ENCODE data around the gene MMP14.
A peak's percentile ranks its signal among the peaks of the same experiment; 100 is the strongest.
"Not testable (repeated sequence)": the region's sequence is repeated elsewhere in the genome, so short reads cannot be mapped to it uniquely, and the experiment has no call there.

Gene MMP14

DNA sequence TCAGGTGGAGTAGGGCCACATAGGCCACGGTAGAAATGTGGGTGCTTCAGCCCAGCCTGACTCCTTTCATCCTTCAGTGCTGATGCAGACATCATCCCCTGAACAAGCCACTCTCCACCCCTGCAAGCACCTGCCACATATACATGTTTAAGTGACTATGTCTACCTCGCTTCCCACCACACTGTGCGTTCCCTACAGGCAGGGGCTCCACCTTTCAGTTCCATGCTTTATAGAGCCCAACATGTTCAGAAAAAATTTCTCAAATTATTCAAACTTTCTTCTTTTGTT is 32.8 kb upstream of the MMP14 start:
- peak overlapping the region; percentile 85 for H3K27ac Mint-ChIP-seq
- intact Hi-C loops (cut with micrococcal nuclease), result loop anchor here (2.0 kb wide), 1 partner anchor 13 kb away; no protein-coding TSS in a partner anchor
- H3K36me3 Mint-ChIP-seq (ENCODE audit: low read depth), result peaks cover 84% of the 10 kb centered on the region
- H3K4me1 Mint-ChIP-seq (ENCODE audit: low read depth), result peaks cover 95% of the 10 kb centered on the region
- no peak overlapping the region for H3K4me3 Mint-ChIP-seq
- no peaks in the 10 kb centered on the region for H3K27me3 Mint-ChIP-seq
- no peaks in the 10 kb centered on the region for H3K9me3 Mint-ChIP-seq

- H3K27me3 Mint-ChIP-seq; H3K9me3 Mint-ChIP-seq; intact Hi-C loops (cut with micrococcal nuclease); H3K4me3 Mint-ChIP-seq: not testable (repeated sequence)
- peak overlapping the region; percentile 47 for H3K27ac Mint-ChIP-seq
- peaks cover 90% of the 10 kb centered on the region for H3K36me3 Mint-ChIP-seq (ENCODE audit: low read depth)
- peaks cover 94% of the 10 kb centered on the region for H3K4me1 Mint-ChIP-seq (ENCODE audit: low read depth)
Measured at GRCh38 chr14:22805235-22805634, 31.1 kb upstream of the MMP14 start.

GRCh38 chr14:22807432-22808087 is 28.8 kb upstream of the MMP14 start:
- intact Hi-C loops (cut with micrococcal nuclease), result no loop called here
- Mint-ChIP-seq H3K27ac (peak overlapping the region; percentile 65), H3K36me3 (ENCODE audit: low read depth) (peaks cover 86% of the 10 kb centered on the region), H3K9me3 (no peaks in the 10 kb centered on the region), H3K27me3 (no peaks in the 10 kb centered on the region), H3K4me1 (ENCODE audit: low read depth) (peaks cover 88% of the 10 kb centered on the region), H3K4me3 (no peak overlapping the region)

- Mint-ChIP-seq H3K4me1 (ENCODE audit: low read depth) (peaks cover 87% of the 10 kb centered on the region), H3K36me3 (ENCODE audit: low read depth) (peaks cover 84% of the 10 kb centered on the region), H3K4me3 (peak overlapping the region; percentile 9), H3K27me3 (no peaks in the 10 kb centered on the region), H3K27ac (no peak overlapping the region), H3K9me3 (no peaks in the 10 kb centered on the region)
- intact Hi-C loops (cut with micrococcal nuclease), result no loop called here
Measured at GRCh38 chr14:22808388-22809209, 27.8 kb upstream of the MMP14 start.

DNA sequence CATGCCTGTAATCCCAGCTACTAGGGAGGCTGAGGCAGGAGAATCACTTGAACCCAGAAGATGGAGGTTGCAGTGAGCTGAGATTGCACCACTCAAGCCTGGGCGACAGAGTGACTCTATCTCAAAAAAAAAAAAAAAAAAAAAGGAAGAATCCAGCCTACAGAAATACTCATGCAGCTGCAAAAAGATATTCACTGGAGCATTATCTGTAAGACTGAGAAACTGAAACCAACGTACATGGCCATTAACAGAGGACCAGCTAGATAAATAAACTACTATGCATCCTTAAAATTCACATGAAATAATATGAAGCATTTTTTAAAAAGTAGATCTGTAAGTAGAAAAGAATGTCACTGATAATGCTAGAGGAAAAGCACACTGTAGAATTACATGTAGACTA is 24.7 kb upstream of the MMP14 start:
- Mint-ChIP-seq H3K4me1 (ENCODE audit: low read depth) (peaks cover 83% of the 10 kb centered on the region), H3K4me3 (peak overlapping the region; percentile 77), H3K27me3 (no peaks in the 10 kb centered on the region), H3K36me3 (ENCODE audit: low read depth) (peaks cover 63% of the 10 kb centered on the region), H3K9me3 (no peaks in the 10 kb centered on the region), H3K27ac (peak overlapping the region; percentile 85)
- intact Hi-C loops (cut with micrococcal nuclease), result no loop called here

DNA sequence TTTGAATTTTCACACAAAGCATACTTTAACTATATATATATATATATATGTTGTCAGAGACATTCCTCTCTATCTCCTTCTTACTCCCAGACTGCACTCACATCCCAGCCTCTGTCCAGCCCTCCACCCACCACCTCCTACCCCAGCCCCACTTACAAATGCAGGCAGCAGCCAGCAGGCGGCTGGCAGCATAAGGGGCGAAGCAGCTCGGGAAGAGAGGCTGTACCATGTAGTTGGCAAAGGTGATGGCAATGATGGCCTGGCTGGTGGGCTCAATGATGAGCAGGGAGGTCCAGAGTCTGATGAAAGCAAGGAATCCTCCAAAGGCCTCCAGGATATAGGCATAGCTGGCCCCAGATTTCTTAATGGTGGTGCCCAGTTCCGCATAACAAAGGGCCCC is 23.6 kb upstream of the MMP14 start:
- Mint-ChIP-seq H3K36me3 (ENCODE audit: low read depth) (peaks cover 53% of the 10 kb centered on the region), H3K4me1 (ENCODE audit: low read depth) (peaks cover 80% of the 10 kb centered on the region), H3K4me3 (peak overlapping the region; percentile 84), H3K27ac (peak overlapping the region; percentile 85), H3K9me3 (no peaks in the 10 kb centered on the region), H3K27me3 (no peaks in the 10 kb centered on the region)
- intact Hi-C loops (cut with micrococcal nuclease), result no loop called here

DNA sequence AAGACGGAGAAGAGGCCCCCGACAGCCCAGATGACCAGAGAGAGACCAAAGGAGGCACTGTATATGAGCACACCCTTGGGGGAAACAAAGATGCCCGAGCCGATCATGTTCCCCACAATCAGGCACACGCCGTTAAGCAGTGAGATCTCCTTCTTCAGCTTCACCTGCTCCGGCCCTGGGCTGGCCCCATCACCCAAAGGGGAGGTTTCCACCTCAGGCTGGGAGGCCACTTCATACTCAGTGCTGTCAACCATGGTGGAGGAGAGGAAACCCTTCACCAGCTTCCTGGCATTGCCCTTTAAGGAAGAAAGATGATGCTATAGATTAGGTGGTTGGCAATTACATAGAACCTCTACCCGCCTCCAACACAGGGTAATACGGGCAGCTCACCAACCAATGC is 23.2 kb upstream of the MMP14 start:
- intact Hi-C loops (cut with micrococcal nuclease), result no loop called here
- Mint-ChIP-seq H3K9me3 (no peaks in the 10 kb centered on the region), H3K27me3 (no peaks in the 10 kb centered on the region), H3K4me1 (ENCODE audit: low read depth) (peaks cover 80% of the 10 kb centered on the region), H3K27ac (peak overlapping the region; percentile 85), H3K36me3 (ENCODE audit: low read depth) (peaks cover 49% of the 10 kb centered on the region), H3K4me3 (peak overlapping the region; percentile 84)

DNA sequence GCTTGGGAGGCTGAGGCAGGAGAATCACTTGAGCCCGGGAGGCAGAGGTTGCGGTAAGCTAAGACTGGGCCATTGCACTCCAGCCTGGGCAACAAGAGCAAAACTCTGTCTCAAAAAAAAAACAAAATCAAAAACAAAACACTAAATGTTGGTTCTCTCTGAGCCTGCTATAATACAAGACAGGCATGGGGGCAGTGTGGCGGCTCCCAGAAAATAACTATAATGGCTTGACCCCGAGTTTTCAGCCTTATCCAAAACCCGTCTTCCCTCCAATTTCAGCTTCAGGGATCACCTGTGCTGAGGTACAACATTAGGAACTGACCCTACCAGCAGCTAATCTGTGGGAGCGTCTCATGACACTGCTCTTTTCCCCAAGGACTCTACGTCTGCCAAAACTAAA is 22.0 kb upstream of the MMP14 start:
- intact Hi-C loops (cut with micrococcal nuclease), result loop anchor here (2.0 kb wide), 1 partner anchor 32 kb away; no protein-coding TSS in a partner anchor
- Mint-ChIP-seq H3K27ac (peak overlapping the region; percentile 85), H3K36me3 (ENCODE audit: low read depth) (peaks cover 42% of the 10 kb centered on the region), H3K4me3 (peak overlapping the region; percentile 84), H3K9me3 (no peaks in the 10 kb centered on the region), H3K4me1 (ENCODE audit: low read depth) (peaks cover 80% of the 10 kb centered on the region), H3K27me3 (no peaks in the 10 kb centered on the region)

GRCh38 chr14:22814941-22815713 is 21.3 kb upstream of the MMP14 start, which contains the start of gene SLC7A7:
Gene SLC7A7, minus strand, starts transcription at chr14:22815435. Its CDS starts 2,037 bp downstream, at chr14:22813398.
- Mint-ChIP-seq H3K9me3 (no peaks in the 10 kb centered on the region), H3K4me3 (peak within 1 kb of the TSS; percentile 84), H3K27me3 (no peaks in the 10 kb centered on the region), H3K27ac (peak within 1 kb of the TSS; percentile 85), H3K36me3 (ENCODE audit: low read depth) (peaks cover 34% of the 10 kb centered on the region), H3K4me1 (ENCODE audit: low read depth) (peaks cover 80% of the 10 kb centered on the region)
- intact Hi-C loops (cut with micrococcal nuclease), result loop anchor here (2.0 to 5.0 kb wide), 2 partner anchors 32 to 243 kb away; no protein-coding TSS in a partner anchor

DNA sequence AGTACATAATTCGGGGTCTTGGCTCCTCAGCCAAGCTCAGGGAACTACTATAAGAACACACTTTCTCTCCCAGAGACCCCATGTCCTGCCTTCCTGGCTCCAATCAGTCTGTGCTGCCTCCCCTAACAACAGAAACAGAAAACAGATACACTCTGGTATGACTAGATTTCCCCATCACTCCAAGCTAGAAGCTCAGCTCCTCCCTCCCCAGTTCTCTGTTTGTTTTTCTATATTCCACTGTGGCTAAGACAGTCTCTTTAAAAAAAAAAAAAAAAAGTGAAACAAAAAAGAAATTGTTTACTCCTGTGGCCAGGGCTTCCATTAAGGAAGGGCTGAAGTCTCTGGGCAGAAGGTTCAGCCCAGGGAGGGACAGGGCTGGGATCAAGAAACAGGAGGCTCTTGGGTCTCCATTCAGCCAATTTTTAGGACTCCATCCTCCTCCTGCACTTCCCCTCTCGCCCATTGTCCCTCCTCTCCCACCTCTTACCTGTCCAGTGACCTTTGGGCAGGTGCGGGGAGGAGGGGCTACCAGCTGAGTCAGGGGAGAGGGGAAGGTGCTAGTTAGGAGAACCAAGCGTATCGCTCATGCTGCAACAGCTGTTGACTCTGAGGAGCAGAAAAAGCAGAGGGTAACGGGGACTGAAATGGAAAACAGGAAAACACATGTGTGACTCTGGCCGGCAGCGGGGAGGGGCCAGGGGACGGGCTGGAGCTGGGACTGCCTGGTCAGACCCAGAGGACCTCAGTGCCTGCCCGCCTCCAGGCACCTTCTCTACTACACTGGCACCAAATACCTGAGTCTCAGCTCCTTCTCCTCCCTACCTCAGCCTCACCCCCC is 17.0 kb upstream of the MMP14 start:
- Mint-ChIP-seq H3K27me3 (no peaks in the 10 kb centered on the region), H3K27ac (peak overlapping the region; percentile 80), H3K36me3 (ENCODE audit: low read depth) (peaks cover 9% of the 10 kb centered on the region), H3K9me3 (no peaks in the 10 kb centered on the region), H3K4me1 (ENCODE audit: low read depth) (peaks cover 74% of the 10 kb centered on the region), H3K4me3 (peak overlapping the region; percentile 77)
- intact Hi-C loops (cut with micrococcal nuclease), result loop anchor here (2.0 to 5.0 kb wide), 2 partner anchors 161 to 247 kb away; no protein-coding TSS in a partner anchor

DNA sequence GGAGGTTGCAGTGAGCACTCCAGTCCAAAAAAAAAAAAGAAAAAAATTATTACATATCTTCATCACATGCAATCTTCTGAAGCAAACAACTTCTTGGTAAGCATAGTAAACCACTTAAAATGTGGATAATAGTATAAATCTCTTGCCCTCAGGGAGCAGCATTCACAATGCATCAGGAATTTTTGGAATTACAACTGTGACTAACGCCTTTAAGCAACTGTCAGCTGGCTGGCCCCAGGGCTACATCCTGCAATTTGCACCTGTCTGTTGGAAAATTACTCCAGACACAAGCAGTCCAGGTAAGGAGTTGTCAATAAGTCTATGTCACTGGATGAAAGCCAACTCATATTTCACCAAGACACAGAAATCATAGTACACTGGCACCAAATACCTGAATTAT is 15.7 kb upstream of the MMP14 start:
- H3K4me3 Mint-ChIP-seq, result no peak overlapping the region
- H3K36me3 Mint-ChIP-seq (ENCODE audit: low read depth), result no peaks in the 10 kb centered on the region
- peaks cover 68% of the 10 kb centered on the region for H3K4me1 Mint-ChIP-seq (ENCODE audit: low read depth)
- H3K9me3 Mint-ChIP-seq, result no peaks in the 10 kb centered on the region
- intact Hi-C loops (cut with micrococcal nuclease), result loop anchor here (5.0 kb wide), 1 partner anchor 82 kb away; no protein-coding TSS in a partner anchor
- H3K27ac Mint-ChIP-seq, result no peak overlapping the region
- no peaks in the 10 kb centered on the region for H3K27me3 Mint-ChIP-seq

DNA sequence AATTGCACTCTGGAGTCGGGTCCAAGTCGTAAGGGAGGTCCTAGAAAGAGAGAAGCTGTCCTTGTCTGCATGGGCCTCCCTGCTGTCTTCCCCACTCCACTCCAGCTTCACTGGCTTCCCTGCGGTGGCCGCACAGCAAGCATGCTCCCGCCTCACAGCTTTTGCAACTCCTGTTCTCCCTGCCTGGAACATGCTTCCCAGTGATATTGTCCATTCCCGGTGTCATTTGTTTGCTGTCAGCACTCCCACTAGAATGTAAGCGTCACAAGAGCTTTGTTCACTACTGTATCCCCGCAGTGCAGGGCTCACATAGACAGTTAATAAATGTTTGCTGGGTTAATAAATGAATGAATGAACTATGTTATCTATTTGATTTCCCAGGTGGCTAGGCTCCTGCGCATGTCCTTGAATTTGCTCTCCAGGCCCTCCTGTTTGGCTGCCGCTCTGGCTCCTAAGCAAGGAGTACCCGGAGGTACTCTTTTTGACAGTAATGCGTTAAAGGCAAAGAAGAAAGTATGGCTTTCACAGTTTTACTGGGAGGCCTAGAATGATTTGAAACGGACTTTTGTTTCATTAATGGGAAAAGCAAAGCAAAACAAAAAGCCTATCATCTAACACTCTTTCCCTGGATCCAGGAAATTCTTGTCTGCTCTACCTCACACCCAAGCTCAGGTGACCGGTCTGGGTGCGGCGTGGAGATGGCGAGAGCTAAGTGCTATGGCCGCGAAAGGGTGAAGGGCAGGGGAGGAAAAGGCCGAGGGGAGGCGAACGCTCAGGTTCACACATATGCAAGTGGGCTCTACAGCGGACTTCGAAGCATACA is 15.0 kb upstream of the MMP14 start:
- no peaks in the 10 kb centered on the region for H3K9me3 Mint-ChIP-seq
- H3K36me3 Mint-ChIP-seq (ENCODE audit: low read depth), result no peaks in the 10 kb centered on the region
- H3K27ac Mint-ChIP-seq, result peak overlapping the region; percentile 25
- intact Hi-C loops (cut with micrococcal nuclease), result loop anchor here (5.0 kb wide), 1 partner anchor 81 kb away; no protein-coding TSS in a partner anchor
- no peak overlapping the region for H3K4me3 Mint-ChIP-seq
- no peaks in the 10 kb centered on the region for H3K27me3 Mint-ChIP-seq
- peaks cover 62% of the 10 kb centered on the region for H3K4me1 Mint-ChIP-seq (ENCODE audit: low read depth)

Data from dendritic cell treated with granulocyte-macrophage colony-stimulating factor and Interleukin-4, amounts not matched to agents 40 ng/mL and 50 ng/mL, for 4 days (primary cell).